ENCODE results near the gene MCM10.

- TF ChIP-seq YY1 (IDR thresholded peaks at IDR 0.05; ENCODE audit: insufficient read depth, insufficient read length) (no peak), ZNF274 (IDR thresholded peaks at IDR 0.05; ENCODE audit: low read depth, low read length) (no peak)
Observed at GRCh38 chr10:13233358-13233757, 72.0 kb downstream of the MCM10 start.
